ENCODE results near the gene PSD4. TPM values are rescaled to one million over a fixed set of nuclear protein-coding genes. Genes with fewer than 3 reads are reported as not detected.

The PSD4 gene
- total and polyA plus RNA-seq, 10 of the 15 experiments (the other 5 are each of a cell fraction or from before 2014, with no cell fraction given): 0.68 to 114 (median 35.1) TPM

DNA sequence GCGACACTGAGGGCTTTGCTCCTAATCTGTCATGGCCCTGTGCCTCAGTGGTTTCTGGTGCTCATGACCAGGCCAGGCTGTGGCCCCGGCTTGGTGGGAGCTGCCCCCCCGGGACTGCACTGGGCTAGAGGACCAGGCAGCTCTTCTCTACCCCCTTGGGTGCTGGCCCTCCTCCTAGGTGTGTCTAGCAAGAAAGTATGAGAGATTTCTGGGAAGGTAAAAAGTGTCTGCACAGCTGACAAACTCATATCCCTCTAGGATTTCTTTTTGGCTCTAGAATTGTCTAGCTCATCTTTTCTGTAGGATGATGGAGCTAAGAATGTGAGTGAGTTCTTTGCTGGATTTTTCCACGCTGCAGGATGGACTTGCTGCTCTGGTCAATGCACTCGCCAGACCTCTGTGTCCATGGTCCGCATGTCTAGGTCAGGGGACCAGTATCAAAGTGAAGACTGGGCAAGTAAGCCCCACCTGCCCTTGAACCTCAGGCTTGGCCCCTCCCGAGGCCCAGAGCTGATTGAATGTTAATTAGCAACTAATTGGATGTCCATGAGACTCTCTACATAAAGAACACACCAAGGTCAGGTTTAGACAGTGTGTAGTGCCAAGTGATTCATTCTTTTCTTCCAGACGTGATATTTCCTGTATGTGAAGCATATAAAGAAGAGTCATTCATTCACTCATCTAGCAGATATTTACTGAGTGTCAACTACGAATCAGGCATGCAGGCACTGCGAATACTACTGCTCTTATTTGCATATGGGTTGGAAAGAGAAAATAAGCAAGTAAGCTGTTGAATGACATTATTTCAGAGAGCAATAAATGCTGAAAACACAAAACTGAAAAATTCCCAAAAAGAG is 15.6 kb upstream of the PSD4 start:
- peak overlapping the region; percentile 35; the same call in 1 of the 2 replicates for H3K4me3 ChIP-seq
- ChIA-PET RAD21 (ENCODE audit: unreplicated experiment) (no interaction called here), POLR2A (no interaction called here), CTCF (interaction anchor here (0.8 to 2.4 kb wide), 3 partner anchors 16 to 21 kb away, joined by 3 to 10 read pairs (median 5); partner anchors contain the start of gene PSD4), SMC1A (ENCODE audit: uncharacterized antibody, unreplicated experiment) (interaction anchor here (1.1 kb wide), 1 partner anchor 9 kb away, joined by 3 read pairs; no protein-coding TSS in a partner anchor)
- no peak overlapping the region for H3K27ac ChIP-seq (ENCODE audit: control insufficient read depth, insufficient read depth)
- H4K20me1 ChIP-seq (ENCODE audit: control insufficient read depth, insufficient read depth): no peaks in the 10 kb centered on the region
- no peaks in the 10 kb centered on the region for H3K36me3 ChIP-seq (ENCODE audit: control insufficient read depth in 2 of 2, insufficient read depth in 2 of 2, low read length in 1 of 2)
- H2AFZ ChIP-seq (ENCODE audit: control insufficient read depth, low read depth, low read length): peak overlapping the region; percentile 94
- ATAC-seq: no peak; the same call in 2 of the 3 replicates
- peak overlapping the region; percentile 88 for H3K4me2 ChIP-seq (ENCODE audit: control insufficient read depth, insufficient read depth)
- no TSS peak for BruUV-seq (replicated peaks)
- intact Hi-C loops (cut with micrococcal nuclease; ENCODE audit: unreplicated experiment): no loop called here
- peaks cover 0 to 3% of the 10 kb centered on the region in 2 experiments; a peak in 1 of 4 replicates for H3K27me3 ChIP-seq (replicated peaks in 1 of 2; ENCODE audit: control insufficient read depth in 2 of 2, insufficient read depth in 2 of 2, low read length in 1 of 2)
- in situ Hi-C loops (cut with MboI): no loop called here
- no peaks in the 10 kb centered on the region for H3K79me2 ChIP-seq (ENCODE audit: control insufficient read depth, insufficient read depth, low read length)
- WGBS (ENCODE audit: insufficient coverage, insufficient replicate concordance, low lambda C conversion rate, missing lambda C conversion rate): 47% methylated on average over 10 of the region's 10 CpGs
- no peak for DNase-seq (ENCODE audit: low read depth, low spot score)
- H3K9ac ChIP-seq (ENCODE audit: control insufficient read depth, insufficient read depth, low read length): peak overlapping the region; percentile 62; the same call in 1 of the 2 replicates
- no peak for FAIRE-seq
- TF ChIP-seq EZH2 (IDR thresholded peaks at IDR 0.05; ENCODE audit: borderline replicate concordance, control insufficient read depth, low read depth, low read length): no peak
- no peak for TF ChIP-seq BMI1 (IDR thresholded peaks at IDR 0.05; ENCODE audit: borderline replicate concordance)
- TF ChIP-seq RELB (IDR thresholded peaks at IDR 0.05; ENCODE audit: low read depth): no peak
- TF ChIP-seq STAT3 (IDR thresholded peaks at IDR 0.05; ENCODE audit: low read depth, low read length): no peak
- TF ChIP-seq CBFB (IDR thresholded peaks at IDR 0.05; ENCODE audit: low read depth): no peak
- no peak for TF ChIP-seq NR2F1 (conservative IDR thresholded peaks at IDR 0.05)
- no peak for TF ChIP-seq PAX5 (IDR thresholded peaks at IDR 0.05; ENCODE audit: borderline replicate concordance, low read depth, low read length)
- no peak for TF ChIP-seq KDM1A (IDR thresholded peaks at IDR 0.05; ENCODE audit: borderline replicate concordance)
- no peak for TF ChIP-seq SPI1 (IDR thresholded peaks at IDR 0.05; ENCODE audit: borderline replicate concordance, insufficient read depth, low read depth, low read length)
- no peak for TF ChIP-seq ETV6 (conservative IDR thresholded peaks at IDR 0.05 in 1 of 2, IDR thresholded peaks at IDR 0.05 in 1 of 2; ENCODE audit: borderline replicate concordance in 1 of 2, low read depth in 1 of 2)
- TF ChIP-seq ATF3 (IDR thresholded peaks at IDR 0.05; ENCODE audit: borderline replicate concordance, extremely low read depth, low read depth, low read length): no peak
- H3K4me1 ChIP-seq (ENCODE audit: control insufficient read depth, insufficient read depth, low read length): peaks cover 12% of the 10 kb centered on the region
- H3K9me3 ChIP-seq (replicated peaks; ENCODE audit: control insufficient read depth, insufficient read depth, low read length): no peaks in the 10 kb centered on the region

Measured in GM12878 (cell line).